Mesodermal cell (in vitro differentiated cells): ENCODE measurements around the gene TSBP1.
A peak's percentile ranks its signal among the peaks of the same experiment; 100 is the strongest.

Source experiments
- H3K27ac ChIP-seq: 2 replicates; pipeline ENCODE4 v1.7.0; 2013; ENCODE audit warnings: mild to moderate bottlenecking, low read depth, low read length, moderate library complexity; ENCODE audit not compliant: severe bottlenecking
- H3K36me3 ChIP-seq: 2 replicates; pipeline ENCODE4 v1.7.1; 2013; ENCODE audit warnings: mild to moderate bottlenecking, low read length, moderate library complexity; ENCODE audit not compliant: control insufficient read depth, insufficient read depth
- H3K4me1 ChIP-seq: one replicate; pipeline ENCODE4 v1.7.1; 2013; ENCODE audit warnings: mild to moderate bottlenecking, low read length; ENCODE audit not compliant: insufficient read depth, control insufficient read depth, poor library complexity, severe bottlenecking
- H3K4me3 ChIP-seq: 2 replicates; pipeline ENCODE4 v1.7.0; 2013; ENCODE audit warnings: low read length, control low read depth, mild to moderate bottlenecking; ENCODE audit not compliant: insufficient read depth, poor library complexity, severe bottlenecking; ENCODE audit errors: extremely low read depth
- H3K9me3 ChIP-seq: 2 replicates; pipeline ENCODE4 v1.7.1; 2013; ENCODE audit warnings: mild to moderate bottlenecking, low read length, moderate library complexity; ENCODE audit not compliant: control insufficient read depth
- WGBS, 2 experiments: methylation state at CpG; one replicate each; pipeline ENCODE4 v1.1.5; 2013; ENCODE audit warnings: missing lambda C conversion rate in 2 of 2; ENCODE audit not compliant: insufficient coverage in 2 of 2; 5-methylcytosine and 5-hydroxymethylcytosine counted together

TSBP1 gene

GRCh38 chr6:32401284-32401963 is 29.7 kb upstream of the TSBP1 start:
- WGBS, 2 experiments = 33 to 44% methylated on average over 2 to 3 of the region's 4 CpGs

DNA sequence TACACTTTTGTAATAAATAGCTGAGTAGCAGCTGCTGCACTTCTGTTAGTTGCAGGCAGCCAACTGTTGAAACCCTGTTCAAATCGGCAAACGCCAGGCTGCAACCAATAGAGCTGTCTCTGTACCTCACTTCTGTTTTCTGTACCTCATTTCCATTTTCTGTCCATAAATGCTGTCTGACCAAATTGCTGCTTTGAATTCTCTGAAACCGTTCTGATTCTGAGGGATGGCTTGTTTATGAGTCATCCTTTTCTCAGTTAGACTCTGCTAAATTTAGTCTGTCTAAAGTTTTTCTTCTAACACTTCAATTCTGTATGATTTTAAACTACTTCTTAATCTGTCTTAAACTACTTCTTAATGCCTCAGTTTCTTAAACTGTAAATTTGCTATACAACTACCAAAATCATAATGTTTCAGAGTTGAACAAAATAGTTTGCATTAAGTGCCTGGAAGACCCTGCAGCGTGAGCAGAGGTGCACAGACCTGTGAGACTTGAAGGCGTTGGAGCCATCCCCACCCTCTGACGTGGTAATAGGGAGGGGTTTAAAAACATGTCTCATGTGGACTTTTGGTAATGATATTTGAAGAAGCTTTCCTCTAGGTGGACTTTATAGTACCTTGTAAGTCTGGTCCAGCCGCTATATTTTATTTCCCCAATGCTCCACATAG is 25.7 kb upstream of the TSBP1 start:
- Histone ChIP-seq H3K4me1 (no peaks in the 10 kb centered on the region), H3K9me3 (no peaks in the 10 kb centered on the region), H3K4me3 (no peak overlapping the region), H3K27ac (no peak overlapping the region), H3K36me3 (no peaks in the 10 kb centered on the region)
- WGBS, 2 experiments = 83 to 88% methylated on average over 5 to 6 of the region's 7 CpGs

More at GRCh38 chr6:32401284-32401963, 29.7 kb upstream of the TSBP1 start:
- no peak overlapping the region for H3K27ac ChIP-seq
- no peaks in the 10 kb centered on the region for H3K9me3 ChIP-seq
- H3K4me3 ChIP-seq = no peak overlapping the region
- no peaks in the 10 kb centered on the region for H3K4me1 ChIP-seq
- H3K36me3 ChIP-seq = no peaks in the 10 kb centered on the region

DNA sequence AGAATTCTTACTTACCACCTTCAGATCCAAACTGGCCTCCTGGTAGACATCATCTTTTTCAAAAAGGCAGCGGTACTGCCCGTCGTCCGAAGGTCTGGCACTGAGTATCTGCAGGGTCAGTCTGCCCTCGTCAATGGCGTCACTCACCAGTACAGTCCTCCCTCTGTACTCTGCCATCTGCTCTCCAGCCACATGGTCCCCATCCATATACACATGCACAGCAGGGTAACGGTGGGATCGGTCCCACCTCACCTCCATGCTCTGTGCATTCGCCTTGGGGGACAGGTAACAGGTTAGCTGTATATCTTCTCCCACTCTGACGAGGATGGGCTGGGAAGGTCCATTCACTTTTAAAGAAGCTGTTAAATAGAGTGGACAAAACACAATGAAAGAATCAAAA is 24.3 kb upstream of the TSBP1 start:
- Histone ChIP-seq H3K4me1 (no peaks in the 10 kb centered on the region), H3K36me3 (no peaks in the 10 kb centered on the region), H3K27ac (no peak overlapping the region), H3K9me3 (no peaks in the 10 kb centered on the region), H3K4me3 (no peak overlapping the region)
- WGBS, 2 experiments = 93 to 94% methylated on average over 8 to 10 of the region's 10 CpGs

DNA sequence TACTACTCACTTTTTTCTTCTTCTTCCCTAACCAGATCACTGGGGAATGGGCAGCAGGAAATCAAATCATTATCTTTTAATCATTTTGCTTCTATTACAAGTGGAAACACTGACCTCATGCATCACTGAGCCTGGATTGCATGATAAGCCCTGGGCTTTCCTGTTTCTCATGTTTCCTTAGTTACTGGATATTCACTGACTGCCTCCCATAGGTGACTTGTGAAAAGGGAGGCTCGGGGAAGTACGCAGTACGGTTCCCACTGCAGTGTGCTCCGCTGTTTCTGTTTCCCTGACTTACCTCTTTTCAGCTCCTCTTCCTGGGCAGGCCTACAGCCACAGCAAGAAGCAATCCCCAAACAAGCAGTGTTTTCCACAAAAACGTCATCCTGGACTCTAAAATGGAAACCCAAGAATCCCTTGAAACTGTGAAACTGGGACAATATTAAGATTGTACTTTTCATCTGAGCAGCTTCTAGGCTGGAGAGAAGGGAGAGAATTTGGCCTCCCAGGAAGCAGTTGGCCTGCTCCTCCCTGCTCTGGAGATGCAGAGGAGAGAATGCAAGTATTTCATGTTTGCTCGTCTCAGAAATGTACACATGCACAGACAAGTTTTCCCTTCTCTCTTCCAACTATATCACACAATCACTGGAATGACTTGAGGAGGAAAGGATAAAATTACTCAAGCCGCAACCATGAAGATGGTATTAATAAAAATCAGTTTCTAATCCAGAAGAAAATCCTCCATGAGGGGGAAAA is 22.1 kb upstream of the TSBP1 start:
- 88 to 100% methylated on average over 1 to 5 of the region's 7 CpGs for WGBS, 2 experiments
- H3K27ac ChIP-seq = peak overlapping the region; percentile 92

DNA sequence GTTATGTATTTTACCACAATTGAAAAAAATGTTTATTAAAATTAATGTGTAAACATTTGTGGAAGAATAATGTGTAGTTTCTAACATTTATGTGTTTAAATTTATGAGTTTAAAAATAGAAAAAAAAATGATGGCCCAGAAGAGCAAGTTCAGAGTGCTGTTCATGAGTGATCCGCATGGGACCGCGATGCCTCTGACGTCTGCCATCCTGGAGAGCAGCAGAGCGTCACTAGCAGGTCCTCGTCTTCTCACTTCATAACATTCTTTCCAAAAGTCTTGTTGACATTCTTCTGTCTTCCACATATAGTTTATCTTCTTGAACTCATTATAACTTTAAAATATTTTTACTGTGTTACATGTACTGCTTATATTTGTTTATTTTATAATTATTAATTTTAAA is 19.8 kb upstream of the TSBP1 start:
- no peaks in the 10 kb centered on the region for H3K4me1 ChIP-seq
- WGBS, 2 experiments = 91 to 94% methylated on average over 6 of the region's 6 CpGs

More for the DNA sequence above, 22.1 kb upstream of the TSBP1 start:
- Histone ChIP-seq H3K4me1 (no peaks in the 10 kb centered on the region), H3K4me3 (no peak overlapping the region), H3K36me3 (no peaks in the 10 kb centered on the region), H3K9me3 (no peaks in the 10 kb centered on the region)

DNA sequence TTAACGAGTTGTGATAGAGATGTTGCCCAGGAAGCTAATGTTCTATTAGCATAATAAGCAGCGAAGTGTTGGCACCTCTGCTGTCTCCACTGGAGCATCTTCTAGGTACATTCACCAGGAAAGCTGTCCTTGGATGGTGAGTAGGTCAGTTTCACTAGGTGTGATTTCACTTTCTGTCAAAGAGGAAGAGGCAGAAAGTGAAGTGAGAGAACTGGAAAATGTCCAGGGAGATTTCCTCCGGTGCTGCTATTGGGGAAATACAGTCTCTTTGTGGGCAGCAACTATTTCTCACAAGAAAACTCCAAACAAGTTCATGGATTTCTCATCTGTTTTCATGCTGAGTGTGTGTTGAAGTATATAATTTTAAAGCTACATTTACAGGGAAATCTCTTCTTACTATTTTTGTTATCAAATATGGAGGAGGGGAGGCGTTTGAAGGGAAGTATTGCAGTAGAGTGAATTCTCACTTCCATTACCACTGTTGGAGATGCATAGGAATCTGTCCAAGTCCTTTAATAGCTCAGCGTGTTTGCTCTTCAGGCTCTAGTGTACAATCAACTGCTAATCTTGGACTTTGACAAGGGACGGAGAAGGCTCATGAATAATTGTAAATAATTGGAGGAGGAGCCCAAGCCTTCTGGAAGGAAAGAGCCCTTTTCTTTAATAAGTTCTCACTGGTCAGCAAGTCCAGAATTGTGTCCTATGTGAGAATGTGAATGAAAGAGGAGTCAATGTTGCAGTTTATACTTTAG is 16.1 kb upstream of the TSBP1 start:
- Histone ChIP-seq H3K27ac (no peak overlapping the region), H3K4me1 (no peaks in the 10 kb centered on the region), H3K9me3 (no peaks in the 10 kb centered on the region), H3K36me3 (no peaks in the 10 kb centered on the region), H3K4me3 (no peak overlapping the region)
- 78 to 86% methylated on average over 3 to 4 of the region's 6 CpGs for WGBS, 2 experiments

More for the DNA sequence above, 19.8 kb upstream of the TSBP1 start:
- H3K4me3 ChIP-seq = no peak overlapping the region
- H3K36me3 ChIP-seq = no peaks in the 10 kb centered on the region
- H3K9me3 ChIP-seq = no peaks in the 10 kb centered on the region
- no peak overlapping the region for H3K27ac ChIP-seq

- whole genome bisulfite sequencing, 2 experiments = no CpG with 5 or more reads among the region's 1 CpG
- Histone ChIP-seq H3K36me3 (no peaks in the 10 kb centered on the region), H3K4me1 (no peaks in the 10 kb centered on the region), H3K4me3 (no peak overlapping the region), H3K27ac (no peak overlapping the region), H3K9me3 (no peaks in the 10 kb centered on the region)
These were observed 14.3 kb upstream of the TSBP1 start for GRCh38 chr6:32386040-32386439.

GRCh38 chr6:32382757-32383420 is 11.2 kb upstream of the TSBP1 start:
- Histone ChIP-seq H3K27ac (no peak overlapping the region), H3K4me1 (no peaks in the 10 kb centered on the region), H3K9me3 (no peaks in the 10 kb centered on the region), H3K36me3 (no peaks in the 10 kb centered on the region), H3K4me3 (no peak overlapping the region)
- WGBS, 2 experiments = no CpG with 5 or more reads among the region's 1 CpG

GRCh38 chr6:32379545-32379944 is 7.8 kb upstream of the TSBP1 start:
- no peaks in the 10 kb centered on the region for H3K9me3 ChIP-seq
- 0 to 100% methylated on average over 1 of the region's 2 CpGs for WGBS, 2 experiments
- H3K27ac ChIP-seq = no peak overlapping the region
- H3K36me3 ChIP-seq = no peaks in the 10 kb centered on the region
- H3K4me1 ChIP-seq = no peaks in the 10 kb centered on the region
- H3K4me3 ChIP-seq = no peak overlapping the region
